Left renal cortex interstitium (tissue), 4 donors: Measurements from ENCODE around the gene OR4M2. TPM values are rescaled to one million over a fixed set of nuclear protein-coding genes. Genes with fewer than 3 reads are reported as not detected.
"Not testable (repeated sequence)": the region's sequence is repeated elsewhere in the genome, so short reads cannot be mapped to it uniquely, and the experiment has no call there.

Experiments used
- DNase-seq, 4 donors: peaks; one replicate each; pipeline ENCODE4 v3.0.0-alpha.2; 2013; ENCODE audit warnings: low read depth in 4 of 4, low spot score in 2 of 4, missing footprints in 1 of 4
- polyA plus RNA-seq, 4 donors: library from polyadenylated mRNA; unstranded; fragments of 120-200 nt; gene quantifications; one replicate each; pipeline ENCODE4 v1.2.1, GENCODE V29; 2013; ENCODE audit not compliant: insufficient read length in 4 of 4

Gene OR4M2
- not detected for polyA plus RNA-seq

- not testable (repeated sequence) for DNase-seq
Measured at GRCh38 chr15:22080227-22080626, at the start of gene OR4M2. Gene OR4M2, plus strand, starts transcription at chr15:22080527. Its CDS starts 98 bp downstream, at chr15:22080625.

- DNase-seq, result not testable (repeated sequence)
Measured at GRCh38 chr15:22069267-22069666, 11.1 kb upstream of the OR4M2 start.

GRCh38 chr15:22081386-22081785, 1.1 kb downstream of the OR4M2 start:
- DNase-seq, result not testable (repeated sequence)

- DNase-seq, result not testable (repeated sequence)
Measured at GRCh38 chr15:22098616-22099253, 18.4 kb downstream of the OR4M2 start.

GRCh38 chr15:22099289-22099891, 19.1 kb downstream of the OR4M2 start:
- not testable (repeated sequence) for DNase-seq

GRCh38 chr15:22122033-22122432, 41.7 kb downstream of the OR4M2 start:
- not testable (repeated sequence) for DNase-seq

Other genes with a start within 250 kb of the OR4M2 start
- gene POTEB, start 202.8 kb upstream of the OR4M2 start, polyA plus RNA-seq, result not detected